ENCODE results near the gene TMEM62. TPM values are rescaled to one million over a fixed set of nuclear protein-coding genes. Genes with fewer than 3 reads are reported as not detected.

TMEM62 gene
- total RNA-seq (2014; rRNA removed; shearing (Covaris generic)): 24.2 and 26.4 TPM in 2 replicates
- total RNA-seq (2022): 27.1 and 27.4 TPM in 2 replicates
- percentile 82 among the genes with signal in this experiment for Bru-seq, nascent RNA
- BruChase-seq, experiment 1, labeled RNA remaining after a 6-hour chase: percentile 65 among the genes with signal in this experiment
- BruChase-seq, experiment 2, labeled RNA remaining after a 2-hour chase: percentile 68 among the genes with signal in this experiment
- long read RNA-seq, transcript TMEM62-201 (14 exons, 2,771 nt): major isoform, 8 of 26 reads
- long read RNA-seq, partial matches to known transcripts: 3 of 26 reads
- long read RNA-seq, other reads (novel, unspliced or antisense): 15 of 26 reads

DNA sequence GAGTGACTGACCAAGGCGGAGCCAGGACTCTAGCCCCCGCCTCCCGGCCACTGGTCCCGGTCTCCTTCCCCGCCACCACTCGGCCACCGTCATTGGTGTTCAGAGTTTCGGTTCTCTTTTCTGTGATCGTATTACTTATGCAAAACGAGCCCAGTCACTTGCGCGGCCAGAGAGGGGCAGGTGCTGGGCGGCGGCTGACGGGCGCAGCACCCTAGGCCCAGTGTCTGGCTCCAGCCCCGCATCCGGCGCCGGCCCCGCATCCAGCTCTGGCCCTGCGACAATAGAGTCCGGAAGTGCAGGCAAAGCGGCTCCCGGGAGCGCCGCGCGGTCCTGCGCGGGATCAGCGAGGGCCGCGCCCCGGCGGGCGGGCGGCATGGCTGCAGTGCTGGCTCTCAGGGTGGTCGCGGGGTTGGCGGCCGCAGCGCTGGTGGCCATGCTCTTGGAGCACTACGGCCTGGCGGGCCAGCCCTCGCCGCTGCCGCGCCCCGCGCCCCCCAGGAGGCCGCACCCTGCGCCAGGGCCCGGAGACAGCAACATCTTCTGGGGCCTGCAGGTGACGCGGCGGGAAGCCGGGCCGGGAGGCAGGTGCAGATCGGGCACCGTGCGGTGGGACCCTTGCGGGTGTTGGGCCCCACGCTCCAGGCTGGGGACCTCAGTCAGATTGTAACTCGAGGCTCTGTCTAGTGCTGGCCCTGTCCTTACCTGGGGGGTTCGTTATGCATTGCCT is at the start of gene TMEM62:
TSS of gene TMEM62 (plus strand) at position 157 of the 727 bp plus-strand sequence. CDS start at position 374, 217 bp downstream.
- DNase-seq (ENCODE audit: low spot score): peak; percentile 93
- peak within 1 kb of the TSS; percentile 88 for H3K4me2 ChIP-seq (ENCODE audit: low read length)
- TF ChIP-seq, protein P1, sequence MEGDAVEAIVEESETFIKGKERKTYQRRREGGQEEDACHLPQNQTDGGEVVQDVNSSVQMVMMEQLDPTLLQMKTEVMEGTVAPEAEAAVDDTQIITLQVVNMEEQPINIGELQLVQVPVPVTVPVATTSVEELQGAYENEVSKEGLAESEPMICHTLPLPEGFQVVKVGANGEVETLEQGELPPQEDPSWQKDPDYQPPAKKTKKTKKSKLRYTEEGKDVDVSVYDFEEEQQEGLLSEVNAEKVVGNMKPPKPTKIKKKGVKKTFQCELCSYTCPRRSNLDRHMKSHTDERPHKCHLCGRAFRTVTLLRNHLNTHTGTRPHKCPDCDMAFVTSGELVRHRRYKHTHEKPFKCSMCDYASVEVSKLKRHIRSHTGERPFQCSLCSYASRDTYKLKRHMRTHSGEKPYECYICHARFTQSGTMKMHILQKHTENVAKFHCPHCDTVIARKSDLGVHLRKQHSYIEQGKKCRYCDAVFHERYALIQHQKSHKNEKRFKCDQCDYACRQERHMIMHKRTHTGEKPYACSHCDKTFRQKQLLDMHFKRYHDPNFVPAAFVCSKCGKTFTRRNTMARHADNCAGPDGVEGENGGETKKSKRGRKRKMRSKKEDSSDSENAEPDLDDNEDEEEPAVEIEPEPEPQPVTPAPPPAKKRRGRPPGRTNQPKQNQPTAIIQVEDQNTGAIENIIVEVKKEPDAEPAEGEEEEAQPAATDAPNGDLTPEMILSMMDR (conservative IDR thresholded peaks at IDR 0.05; ENCODE audit: low read length): 0 out of 2 replicates have a peak, but pooled peaks have one; percentile 13
- TF ChIP-seq EZH2phosphoT487 (IDR thresholded peaks at IDR 0.05; ENCODE audit: borderline replicate concordance, low read depth, low read length): no peak
- H3K9me2 ChIP-seq (ENCODE audit: insufficient read depth, low read length): no peaks in the 10 kb centered on the region
- BruUV-seq (replicated peaks): no TSS peak
- peak within 1 kb of the TSS; percentile 37 for H3K27ac ChIP-seq (ENCODE audit: low read depth, low read length, poor library complexity, severe bottlenecking)
- H3K79me2 ChIP-seq (ENCODE audit: insufficient read depth, low read depth, low read length): peaks cover 18% of the 10 kb centered on the region
- peak within 1 kb of the TSS; percentile 96 for H3K4me3 ChIP-seq (ENCODE audit: low read depth, low read length, poor library complexity, severe bottlenecking)
- peaks cover 20% of the 10 kb centered on the region for H3K4me1 ChIP-seq (ENCODE audit: insufficient read depth, low read length, poor library complexity, severe bottlenecking)
- peaks cover 33% of the 10 kb centered on the region for H3K36me3 ChIP-seq (ENCODE audit: insufficient read depth, low read length)
- 0 out of 2 replicates have a peak, but pooled peaks cover 10% of the 10 kb centered on the region for H3K9me3 ChIP-seq (ENCODE audit: low read length)
- peak within 1 kb of the TSS; percentile 81 for H2AFZ ChIP-seq (ENCODE audit: low read length)
- intact Hi-C loops (cut with micrococcal nuclease; ENCODE audit: unreplicated experiment): loop anchor here (1.0 to 2.0 kb wide), 2 partner anchors 27 to 51 kb away; partner anchors contain the start of genes CCNDBP1 and UBR1
- H4K20me1 ChIP-seq (ENCODE audit: insufficient read depth, low read length): peaks cover 9% of the 10 kb centered on the region
- POLR2A ChIA-PET: interaction anchor here (0.5 kb wide), 1 partner anchor 12 kb away, joined by 3 read pairs; no protein-coding TSS in a partner anchor
- CTCF ChIA-PET (ENCODE audit: unreplicated experiment): no interaction called here

GRCh38 chr15:43085921-43086320 is 47.5 kb upstream of the TMEM62 start:
- no TSS peak for BruUV-seq (replicated peaks)
- Histone ChIP-seq H3K27ac (ENCODE audit: low read depth, low read length, poor library complexity, severe bottlenecking) (no peak overlapping the region), H3K9me3 (ENCODE audit: low read length) (no peaks in the 10 kb centered on the region), H3K36me3 (ENCODE audit: insufficient read depth, low read length) (peaks cover 76% of the 10 kb centered on the region), H3K9me2 (ENCODE audit: insufficient read depth, low read length) (no peaks in the 10 kb centered on the region), H3K79me2 (ENCODE audit: insufficient read depth, low read depth, low read length) (peaks cover 39% of the 10 kb centered on the region; the same call in 1 of the 2 replicates), H3K4me1 (ENCODE audit: insufficient read depth, low read length, poor library complexity, severe bottlenecking) (no peaks in the 10 kb centered on the region), H4K20me1 (ENCODE audit: insufficient read depth, low read length) (no peaks in the 10 kb centered on the region), H3K4me3 (ENCODE audit: low read depth, low read length, poor library complexity, severe bottlenecking) (no peak overlapping the region), H2AFZ (ENCODE audit: low read length) (no peak overlapping the region), H3K4me2 (ENCODE audit: low read length) (no peak overlapping the region)
- ChIA-PET CTCF (ENCODE audit: unreplicated experiment) (no interaction called here), POLR2A (interaction anchor here (0.7 kb wide), 1 partner anchor 16 kb away, joined by 3 read pairs; no protein-coding TSS in a partner anchor)
- TF ChIP-seq EZH2phosphoT487 (IDR thresholded peaks at IDR 0.05; ENCODE audit: borderline replicate concordance, low read depth, low read length): no peak
- TF ChIP-seq, protein P1 (conservative IDR thresholded peaks at IDR 0.05; ENCODE audit: low read length): no peak
- no peak for DNase-seq (ENCODE audit: low spot score)
- intact Hi-C loops (cut with micrococcal nuclease; ENCODE audit: unreplicated experiment): no loop called here
